Epithelial cell of proximal tubule (primary cell): Measurements from ENCODE around the gene SUSD1. TPM values are rescaled to one million over a fixed set of nuclear protein-coding genes. Genes with fewer than 3 reads are reported as not detected.

ENCODE experiments used
- DNase-seq: peaks from one replicate; pipeline ENCODE4 v3.0.0-alpha.2; 2011; ENCODE audit warnings: low read depth
- H3K4me3 ChIP-seq: 2 replicates; pipeline ENCODE4 v1.5.1; 2011; ENCODE audit warnings: low read depth, mild to moderate bottlenecking, low read length
- CTCF ChIP-seq: conservative IDR thresholded peaks from 2 replicates; pipeline ENCODE4 v1.5.1; 2012; ENCODE audit warnings: low read depth, mild to moderate bottlenecking, low read length
- total RNA-seq: library from RNA; depleted of rRNA; stranded (reverse); fragments of >200 nt; gene quantifications from 2 replicates; pipeline ENCODE4 v1.2.3, GENCODE V29; 2015

The SUSD1 gene
- total RNA-seq, 1 donor from 2014 or later: 37.4 TPM

- TF ChIP-seq CTCF: no peak
- H3K4me3 ChIP-seq: no peak overlapping the region
- no peak for DNase-seq
Observed at GRCh38 chr9:112044186-112044585, 130.9 kb downstream of the SUSD1 start.

- no peak for TF ChIP-seq CTCF
- no peak for DNase-seq
- H3K4me3 ChIP-seq: no peak overlapping the region
Observed at GRCh38 chr9:112043423-112043822, 131.7 kb downstream of the SUSD1 start.

GRCh38 chr9:112042769-112043168 lies 132.3 kb downstream of the SUSD1 start:
- no peak overlapping the region for H3K4me3 ChIP-seq
- TF ChIP-seq CTCF: no peak
- DNase-seq: no peak

- no peak for TF ChIP-seq CTCF
- no peak overlapping the region for H3K4me3 ChIP-seq
- no peak for DNase-seq
Observed at GRCh38 chr9:112042244-112042638, 132.9 kb downstream of the SUSD1 start.

- TF ChIP-seq CTCF: no peak
- no peak overlapping the region for H3K4me3 ChIP-seq
- peak; percentile 100 for DNase-seq
Observed at GRCh38 chr9:112041536-112042243, 133.4 kb downstream of the SUSD1 start.

GRCh38 chr9:112041199-112041535 lies 133.9 kb downstream of the SUSD1 start:
- no peak for TF ChIP-seq CTCF
- H3K4me3 ChIP-seq: no peak overlapping the region
- no peak for DNase-seq

GRCh38 chr9:112038017-112038408 lies 137.1 kb downstream of the SUSD1 start:
- no peak for DNase-seq
- no peak overlapping the region for H3K4me3 ChIP-seq
- no peak for TF ChIP-seq CTCF
